OCI-LY1 (cell line): ENCODE measurements around the gene LRP1-AS.

ENCODE experiments used
- EZH2 ChIP-seq: fragments of 200-600 bp; sonication (generic), shearing (Covaris generic); IDR thresholded peaks from 2 replicates; pipeline ENCODE4 v1.8.0; 2017; ENCODE audit warnings: borderline replicate concordance, mixed run types, mild to moderate bottlenecking, antibody characterized with exemption, low read length, moderate library complexity, mixed read lengths
- TF ChIP-seq, protein P1 (sequence below): fragments of 200-600 bp; sonication (generic), shearing (Covaris generic); IDR thresholded peaks from 2 replicates; pipeline ENCODE4 v1.5.1; 2017; ENCODE audit warnings: mild to moderate bottlenecking, antibody characterized with exemption, low read length, moderate library complexity, mixed read lengths

- TF ChIP-seq, protein P1, sequence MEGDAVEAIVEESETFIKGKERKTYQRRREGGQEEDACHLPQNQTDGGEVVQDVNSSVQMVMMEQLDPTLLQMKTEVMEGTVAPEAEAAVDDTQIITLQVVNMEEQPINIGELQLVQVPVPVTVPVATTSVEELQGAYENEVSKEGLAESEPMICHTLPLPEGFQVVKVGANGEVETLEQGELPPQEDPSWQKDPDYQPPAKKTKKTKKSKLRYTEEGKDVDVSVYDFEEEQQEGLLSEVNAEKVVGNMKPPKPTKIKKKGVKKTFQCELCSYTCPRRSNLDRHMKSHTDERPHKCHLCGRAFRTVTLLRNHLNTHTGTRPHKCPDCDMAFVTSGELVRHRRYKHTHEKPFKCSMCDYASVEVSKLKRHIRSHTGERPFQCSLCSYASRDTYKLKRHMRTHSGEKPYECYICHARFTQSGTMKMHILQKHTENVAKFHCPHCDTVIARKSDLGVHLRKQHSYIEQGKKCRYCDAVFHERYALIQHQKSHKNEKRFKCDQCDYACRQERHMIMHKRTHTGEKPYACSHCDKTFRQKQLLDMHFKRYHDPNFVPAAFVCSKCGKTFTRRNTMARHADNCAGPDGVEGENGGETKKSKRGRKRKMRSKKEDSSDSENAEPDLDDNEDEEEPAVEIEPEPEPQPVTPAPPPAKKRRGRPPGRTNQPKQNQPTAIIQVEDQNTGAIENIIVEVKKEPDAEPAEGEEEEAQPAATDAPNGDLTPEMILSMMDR: no peak
- no peak for TF ChIP-seq EZH2
These were observed 6.7 kb upstream of the LRP1-AS start for GRCh38 chr12:57154076-57154475.
